ENCODE results near the gene CFAP99.
"Not testable (repeated sequence)": the region's sequence is repeated elsewhere in the genome, so short reads cannot be mapped to it uniquely, and the experiment has no call there.

Gene CFAP99

DNA sequence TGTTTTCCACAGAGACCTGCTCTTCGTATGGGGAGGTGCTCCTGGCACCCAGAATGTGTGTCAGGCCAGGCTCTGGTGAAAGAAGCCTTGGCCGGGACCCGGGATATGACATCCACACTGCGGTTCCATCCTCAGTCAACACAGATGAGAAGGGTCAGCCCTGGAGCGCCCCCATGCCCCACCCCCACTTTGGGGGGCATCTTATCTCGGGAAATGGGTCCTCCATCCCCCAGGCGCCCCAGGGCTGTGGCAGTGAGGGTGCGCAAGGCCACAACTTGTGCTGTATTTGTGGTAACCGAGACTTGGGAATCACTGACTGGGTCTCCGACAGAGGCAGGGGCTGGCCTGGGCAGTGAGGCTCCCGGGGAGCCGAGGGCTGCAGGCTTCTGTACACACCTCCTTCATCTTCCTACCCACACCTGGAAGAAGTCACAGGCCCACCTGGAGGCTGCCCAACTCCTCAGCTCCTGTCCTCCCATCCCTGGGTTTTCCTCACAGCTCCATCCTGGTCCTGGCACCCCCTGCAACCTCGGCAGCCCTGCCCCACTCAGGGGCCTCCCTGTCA is 8.0 kb downstream of the CFAP99 start:
- DNase-seq (ENCODE audit: low spot score): no peak
- TF ChIP-seq, protein P1, sequence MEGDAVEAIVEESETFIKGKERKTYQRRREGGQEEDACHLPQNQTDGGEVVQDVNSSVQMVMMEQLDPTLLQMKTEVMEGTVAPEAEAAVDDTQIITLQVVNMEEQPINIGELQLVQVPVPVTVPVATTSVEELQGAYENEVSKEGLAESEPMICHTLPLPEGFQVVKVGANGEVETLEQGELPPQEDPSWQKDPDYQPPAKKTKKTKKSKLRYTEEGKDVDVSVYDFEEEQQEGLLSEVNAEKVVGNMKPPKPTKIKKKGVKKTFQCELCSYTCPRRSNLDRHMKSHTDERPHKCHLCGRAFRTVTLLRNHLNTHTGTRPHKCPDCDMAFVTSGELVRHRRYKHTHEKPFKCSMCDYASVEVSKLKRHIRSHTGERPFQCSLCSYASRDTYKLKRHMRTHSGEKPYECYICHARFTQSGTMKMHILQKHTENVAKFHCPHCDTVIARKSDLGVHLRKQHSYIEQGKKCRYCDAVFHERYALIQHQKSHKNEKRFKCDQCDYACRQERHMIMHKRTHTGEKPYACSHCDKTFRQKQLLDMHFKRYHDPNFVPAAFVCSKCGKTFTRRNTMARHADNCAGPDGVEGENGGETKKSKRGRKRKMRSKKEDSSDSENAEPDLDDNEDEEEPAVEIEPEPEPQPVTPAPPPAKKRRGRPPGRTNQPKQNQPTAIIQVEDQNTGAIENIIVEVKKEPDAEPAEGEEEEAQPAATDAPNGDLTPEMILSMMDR (IDR thresholded peaks at IDR 0.05; ENCODE audit: extremely low read depth, missing control alignments): no peak

DNA sequence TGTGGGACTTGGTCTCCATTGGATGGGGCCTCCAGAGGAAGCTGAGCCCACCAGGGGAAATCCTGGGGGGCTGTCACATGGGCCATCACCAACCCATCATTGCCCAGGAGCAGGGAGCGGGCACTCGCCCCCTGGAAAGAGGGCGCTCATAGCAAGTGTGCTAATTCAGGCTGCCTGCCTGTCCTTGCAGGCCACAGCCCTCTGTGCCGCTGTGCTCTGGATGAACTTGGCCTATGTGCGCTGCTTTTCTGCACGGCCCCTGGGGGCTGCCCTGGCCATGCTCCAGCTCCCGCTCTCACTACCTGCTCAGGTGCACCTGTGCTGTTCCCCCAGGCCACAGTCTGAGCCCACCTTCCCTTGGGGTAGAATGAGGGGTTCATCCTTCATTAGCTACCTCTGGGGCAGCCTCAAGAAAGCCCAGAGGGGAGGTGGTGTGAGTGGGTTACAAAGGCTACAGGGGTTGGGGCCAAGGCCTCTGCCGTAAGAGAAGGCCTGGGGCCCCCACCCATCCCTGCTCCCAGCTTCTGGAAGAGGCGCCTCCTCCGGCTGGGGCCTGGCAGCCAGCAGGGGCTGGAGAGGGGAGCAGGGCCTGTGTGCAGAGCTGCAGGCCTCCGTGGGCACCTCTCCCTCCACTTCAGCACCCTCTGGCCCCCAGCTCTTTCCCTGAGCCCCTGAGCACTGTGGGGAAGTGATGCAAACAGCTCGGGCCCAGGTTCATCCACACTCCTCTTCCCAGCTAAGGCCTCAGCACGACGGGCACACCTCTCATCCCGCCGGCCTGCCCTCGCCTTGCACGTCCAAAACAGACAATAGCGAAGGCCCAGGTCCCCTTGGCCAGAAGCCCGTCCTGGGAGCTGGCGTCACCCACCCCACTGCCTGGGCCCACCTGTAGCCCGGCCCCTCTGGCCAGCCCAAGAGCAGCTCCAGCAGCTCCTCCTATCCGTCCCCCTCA is 8.9 kb downstream of the CFAP99 start:
- TF ChIP-seq, protein P1 (IDR thresholded peaks at IDR 0.05; ENCODE audit: extremely low read depth, missing control alignments): no peak
- no peak for DNase-seq (ENCODE audit: low spot score)

DNA sequence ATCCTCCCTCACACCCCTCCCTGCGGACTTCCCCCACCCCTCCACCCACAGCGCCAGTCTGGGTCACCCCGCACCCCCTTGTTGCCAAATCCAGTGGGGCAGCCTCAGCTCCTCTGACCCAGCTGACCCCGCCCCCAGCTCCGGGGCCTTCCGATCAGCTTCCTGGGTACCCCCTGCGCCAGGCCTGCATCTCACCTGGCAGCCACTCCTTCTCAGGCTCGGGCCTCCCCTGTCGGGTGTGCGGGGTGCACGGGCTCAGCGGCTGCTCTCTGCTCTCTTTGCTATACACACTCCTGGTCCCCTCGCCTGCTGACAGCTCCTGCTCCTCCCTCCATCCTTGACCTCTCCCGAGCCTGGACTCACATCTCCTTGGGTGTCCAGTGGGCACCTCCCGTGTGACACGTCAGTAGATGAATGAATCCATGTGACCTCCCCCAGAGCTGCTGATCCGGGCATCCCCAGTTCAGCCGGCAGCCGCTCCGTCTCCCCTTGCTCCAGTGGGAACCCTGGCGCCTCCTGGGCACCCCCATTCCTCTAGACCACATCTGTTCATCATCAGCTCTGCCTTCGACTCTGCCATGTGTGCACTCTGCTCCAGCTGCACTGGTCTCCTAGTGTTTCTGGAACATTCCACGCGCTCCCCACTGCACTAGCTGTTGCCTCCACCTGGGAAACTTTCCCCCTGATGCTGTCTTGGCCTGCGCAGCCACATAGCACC is 9.9 kb downstream of the CFAP99 start:
- DNase-seq (ENCODE audit: low spot score): no peak
- TF ChIP-seq, protein P1 (IDR thresholded peaks at IDR 0.05; ENCODE audit: extremely low read depth, missing control alignments): no peak

DNA sequence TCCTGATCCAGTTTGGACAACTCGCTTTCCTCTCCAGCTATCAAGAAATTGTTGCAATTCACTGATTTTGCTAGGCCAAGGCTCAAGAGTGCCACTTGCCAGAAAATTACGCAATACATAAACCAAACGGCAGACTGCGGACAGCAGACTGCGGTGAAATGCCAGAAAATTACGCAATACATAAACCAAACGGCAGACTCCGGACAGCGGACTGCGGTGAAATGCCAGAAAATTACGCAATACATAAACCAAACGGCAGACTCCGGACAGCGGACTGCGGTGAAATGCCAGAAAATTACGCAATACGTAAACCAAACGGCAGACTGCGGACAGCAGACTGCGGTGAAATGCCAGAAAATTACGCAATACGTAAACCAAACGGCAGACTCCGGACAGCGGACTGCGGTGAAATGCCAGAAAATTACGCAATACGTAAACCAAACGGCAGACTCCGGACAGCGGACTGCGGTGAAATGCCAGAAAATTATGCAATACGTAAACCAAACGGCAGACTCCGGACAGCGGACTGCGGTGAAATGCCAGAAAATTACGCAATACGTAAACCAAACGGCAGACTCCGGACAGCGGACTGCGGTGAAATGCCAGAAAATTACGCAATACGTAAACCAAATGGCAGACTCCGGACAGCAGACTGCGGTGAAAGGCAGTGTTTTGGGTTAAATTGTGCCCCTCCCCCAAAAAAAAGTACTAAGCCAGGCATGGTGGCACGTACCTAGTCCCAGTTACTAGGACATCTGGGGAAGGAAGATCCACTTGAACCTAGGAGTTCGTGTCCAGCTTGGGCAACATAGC is 11.4 kb downstream of the CFAP99 start:
- DNase-seq (ENCODE audit: low spot score): not testable (repeated sequence)

DNA sequence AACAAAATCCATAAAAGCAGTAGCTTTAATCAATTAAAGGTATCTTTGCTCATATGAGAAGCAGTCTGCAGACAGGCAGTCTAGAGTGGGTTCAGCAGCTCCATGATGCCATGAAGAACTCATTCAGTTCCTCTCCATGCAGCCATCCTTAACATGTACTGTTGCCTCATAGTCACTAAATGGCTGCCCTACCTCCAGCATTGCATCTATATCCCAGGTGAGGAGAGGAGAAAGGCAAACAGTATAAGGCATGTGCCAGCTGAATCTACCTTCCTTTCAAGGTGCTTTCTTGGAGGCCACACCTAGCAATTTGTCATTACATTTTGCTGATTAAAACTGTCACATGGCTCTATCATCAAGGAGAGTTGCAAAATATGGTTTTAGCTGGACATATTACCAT is 13.2 kb downstream of the CFAP99 start:
- TF ChIP-seq, protein P1 (IDR thresholded peaks at IDR 0.05; ENCODE audit: extremely low read depth, missing control alignments): no peak
- DNase-seq (ENCODE audit: low spot score): no peak

DNA sequence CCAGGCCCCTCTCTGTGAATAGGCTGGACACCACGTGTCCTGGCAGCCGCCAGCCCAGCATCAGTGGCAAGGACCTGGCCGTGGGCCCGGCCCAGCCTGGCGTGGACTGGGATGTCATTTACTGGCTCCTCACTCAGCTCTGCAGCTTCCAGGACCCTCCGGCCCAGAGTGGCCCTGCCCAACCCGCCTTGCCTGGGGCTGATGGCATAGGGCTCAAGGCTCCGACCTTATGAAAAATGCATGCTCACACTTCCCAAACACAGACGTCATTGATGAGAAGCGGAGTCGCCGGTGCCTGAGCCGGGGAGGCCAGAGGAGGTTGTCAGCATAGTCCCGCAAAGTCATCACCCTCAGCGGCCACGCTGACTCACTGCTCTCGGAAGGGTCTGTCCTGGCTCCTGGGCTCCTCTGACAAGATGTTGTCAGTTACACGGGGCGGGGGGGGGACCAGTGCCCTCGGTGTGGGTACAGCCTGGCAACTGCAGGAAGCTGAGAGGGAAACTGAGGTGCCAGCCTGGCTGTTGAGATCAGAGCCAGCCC is 14.3 kb downstream of the CFAP99 start:
- TF ChIP-seq, protein P1 (IDR thresholded peaks at IDR 0.05; ENCODE audit: extremely low read depth, missing control alignments): no peak

More for the DNA sequence above, 14.3 kb downstream of the CFAP99 start:
- DNase-seq (ENCODE audit: low spot score): no peak

All from GM20000 (cell line).